Erythroblast (primary cell): ENCODE data around the gene OAS2.

Experiments used
- GATA1 ChIP-seq: IDR thresholded peaks from 2 replicates; pipeline ENCODE4 v1.6.1; 2011; ENCODE audit warnings: low read depth, mild to moderate bottlenecking, control low read depth, low read length, moderate library complexity
- POLR2A ChIP-seq: IDR thresholded peaks from 2 replicates; pipeline ENCODE4 v1.6.1; 2011; ENCODE audit warnings: mild to moderate bottlenecking, low read length

DNA sequence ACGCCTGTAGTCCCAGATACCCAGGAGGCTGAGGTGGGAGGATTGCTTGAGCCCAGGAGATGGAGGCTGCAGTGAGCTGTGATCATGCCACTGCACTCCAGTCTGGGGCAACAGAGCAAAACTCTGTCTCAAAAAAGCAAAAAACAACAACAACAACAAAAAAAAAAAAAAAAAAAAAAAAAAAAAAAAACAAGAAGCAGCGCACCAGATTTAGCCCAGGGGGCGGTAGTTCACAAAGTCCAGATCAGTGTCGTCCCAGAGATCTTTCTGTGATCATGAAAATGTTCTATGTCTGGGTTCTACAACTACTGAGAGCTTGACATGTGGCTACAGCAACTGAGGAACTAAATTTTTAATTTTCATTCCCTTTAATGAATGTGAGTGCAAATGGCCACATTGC, 27.4 kb downstream of the OAS2 start:
- TF ChIP-seq POLR2A (no peak), GATA1 (no peak)
